ENCODE measurements around the gene SIN3B.

The SIN3B gene

GRCh38 chr19:16829010-16829821 is at the start of gene SIN3B:
Gene SIN3B, plus strand, starts transcription at chr19:16829398. Its CDS starts 23 bp downstream, at chr19:16829421.
- no peak for TF ChIP-seq REST (IDR thresholded peaks at IDR 0.05; ENCODE audit: low read depth)
- TF ChIP-seq ZBTB7A (IDR thresholded peaks at IDR 0.05; ENCODE audit: low read depth), result peak; percentile 74; the same call in 1 of the 2 replicates
- TF ChIP-seq EP300 (IDR thresholded peaks at IDR 0.05; ENCODE audit: borderline replicate concordance), result no peak
- TF ChIP-seq YY1 (IDR thresholded peaks at IDR 0.05; ENCODE audit: low read depth), result peak; percentile 88
- TF ChIP-seq TCF12 (IDR thresholded peaks at IDR 0.05; ENCODE audit: low read depth), result no peak
- peak; percentile 96 for TF ChIP-seq EGR1 (IDR thresholded peaks at IDR 0.05)
- no peak for TF ChIP-seq FOXM1 (IDR thresholded peaks at IDR 0.05; ENCODE audit: borderline replicate concordance, low read depth)
- TF ChIP-seq TEAD4 (IDR thresholded peaks at IDR 0.05), result no peak
- peak; percentile 57; the same call in 1 of the 2 replicates for TF ChIP-seq CREB1 (IDR thresholded peaks at IDR 0.05; ENCODE audit: low read depth)
- no peak for TF ChIP-seq USF1 (IDR thresholded peaks at IDR 0.05)
- TF ChIP-seq RAD21 (IDR thresholded peaks at IDR 0.05; ENCODE audit: low read depth), result no peak
- TF ChIP-seq CEBPB (IDR thresholded peaks at IDR 0.05), result no peak
- TF ChIP-seq MAX (IDR thresholded peaks at IDR 0.05), result peak; percentile 20; the same call in 1 of the 2 replicates
- peak; percentile 6; the same call in 1 of the 2 replicates for TF ChIP-seq NFIC (IDR thresholded peaks at IDR 0.05)
- TF ChIP-seq TAF1 (IDR thresholded peaks at IDR 0.05; ENCODE audit: low read depth), result peak; percentile 89; the same call in 1 of the 2 replicates

GRCh38 chr19:16779539-16780163 is 49.5 kb upstream of the SIN3B start:
- TF ChIP-seq EGR1 (IDR thresholded peaks at IDR 0.05) (no peak), NFIC (IDR thresholded peaks at IDR 0.05) (no peak), FOXM1 (IDR thresholded peaks at IDR 0.05; ENCODE audit: borderline replicate concordance, low read depth) (no peak), YY1 (IDR thresholded peaks at IDR 0.05; ENCODE audit: low read depth) (no peak), CREB1 (IDR thresholded peaks at IDR 0.05; ENCODE audit: low read depth) (no peak), EP300 (IDR thresholded peaks at IDR 0.05; ENCODE audit: borderline replicate concordance) (no peak), USF1 (IDR thresholded peaks at IDR 0.05) (no peak), MAX (IDR thresholded peaks at IDR 0.05) (no peak)

GRCh38 chr19:16782719-16783118 is 46.5 kb upstream of the SIN3B start:
- TF ChIP-seq EGR1 (IDR thresholded peaks at IDR 0.05) (no peak), TAF1 (IDR thresholded peaks at IDR 0.05; ENCODE audit: low read depth) (no peak), TEAD4 (IDR thresholded peaks at IDR 0.05) (no peak), RAD21 (IDR thresholded peaks at IDR 0.05; ENCODE audit: low read depth) (no peak), YY1 (IDR thresholded peaks at IDR 0.05; ENCODE audit: low read depth) (no peak), USF1 (IDR thresholded peaks at IDR 0.05) (no peak), FOXM1 (IDR thresholded peaks at IDR 0.05; ENCODE audit: borderline replicate concordance, low read depth) (no peak), REST (IDR thresholded peaks at IDR 0.05; ENCODE audit: low read depth) (no peak), TCF12 (IDR thresholded peaks at IDR 0.05; ENCODE audit: low read depth) (no peak), CREB1 (IDR thresholded peaks at IDR 0.05; ENCODE audit: low read depth) (no peak), NFIC (IDR thresholded peaks at IDR 0.05) (no peak), ZBTB7A (IDR thresholded peaks at IDR 0.05; ENCODE audit: low read depth) (no peak), MAX (IDR thresholded peaks at IDR 0.05) (no peak), EP300 (IDR thresholded peaks at IDR 0.05; ENCODE audit: borderline replicate concordance) (no peak)

- no peak for TF ChIP-seq RAD21 (IDR thresholded peaks at IDR 0.05; ENCODE audit: low read depth)
- no peak for TF ChIP-seq USF1 (IDR thresholded peaks at IDR 0.05)
- no peak for TF ChIP-seq CEBPB (IDR thresholded peaks at IDR 0.05)
- TF ChIP-seq TEAD4 (IDR thresholded peaks at IDR 0.05), result no peak
- TF ChIP-seq EGR1 (IDR thresholded peaks at IDR 0.05), result no peak
- no peak for TF ChIP-seq TCF12 (IDR thresholded peaks at IDR 0.05; ENCODE audit: low read depth)
- no peak for TF ChIP-seq EP300 (IDR thresholded peaks at IDR 0.05; ENCODE audit: borderline replicate concordance)
- TF ChIP-seq TAF1 (IDR thresholded peaks at IDR 0.05; ENCODE audit: low read depth), result no peak
- no peak for TF ChIP-seq YY1 (IDR thresholded peaks at IDR 0.05; ENCODE audit: low read depth)
- TF ChIP-seq ZBTB7A (IDR thresholded peaks at IDR 0.05; ENCODE audit: low read depth), result no peak
- TF ChIP-seq REST (IDR thresholded peaks at IDR 0.05; ENCODE audit: low read depth), result no peak
- no peak for TF ChIP-seq FOXM1 (IDR thresholded peaks at IDR 0.05; ENCODE audit: borderline replicate concordance, low read depth)
- TF ChIP-seq CREB1 (IDR thresholded peaks at IDR 0.05; ENCODE audit: low read depth), result no peak
- no peak for TF ChIP-seq MAX (IDR thresholded peaks at IDR 0.05)
- TF ChIP-seq NFIC (IDR thresholded peaks at IDR 0.05), result no peak
Measured at GRCh38 chr19:16788479-16788878, 40.7 kb upstream of the SIN3B start.

All from Ishikawa (cell line).